Measurements from ENCODE around the gene TNKS2. TPM values are rescaled to one million over a fixed set of nuclear protein-coding genes. Genes with fewer than 3 reads are reported as not detected.

The TNKS2 gene
- total RNA-seq, 5 donors from 2014 or later (not counting 1 experiment from before 2014, with no cell fraction given) = 41.0 to 53.7 (median 47.6) TPM

GRCh38 chr10:91797048-91797690 is 1.1 kb upstream of the TNKS2 start:
- Histone ChIP-seq H3K36me3 (ENCODE audit: control insufficient read depth in 2 of 2, extremely low read depth in 1 of 2, insufficient read depth in 1 of 2, low read length in 1 of 2) (peaks cover 0 to 7% of the 10 kb centered on the region in 2 donors), H3K27ac (ENCODE audit: low read length) (peak overlapping the region; percentile 70), H3K4me1 (ENCODE audit: control insufficient read depth in 1 of 2, extremely low read depth in 1 of 2, insufficient read depth in 2 of 2, low read length in 2 of 2) (peaks cover 17 to 30% of the 10 kb centered on the region in 2 experiments), H3K27me3 (replicated peaks in 1 of 2; ENCODE audit: control insufficient read depth in 2 of 2, extremely low read depth in 1 of 2, insufficient read depth in 2 of 2, low read length in 1 of 2) (no peaks in the 10 kb centered on the region), H3K9me3 (no peaks in the 10 kb centered on the region), H3K4me3 (ENCODE audit: control insufficient read depth in 1 of 2, extremely low read depth in 1 of 2, low read length in 1 of 2) (peak overlapping the region in 1 of 2 donors; percentile 92)
- H3K36me3 Mint-ChIP-seq = peaks cover 18% of the 10 kb centered on the region
- no CpG with 5 or more reads among the region's 3 CpGs for WGBS (ENCODE audit: insufficient coverage)
- peak overlapping the region; percentile 86 to 91 (median 86) for H3K4me3 Mint-ChIP-seq
- ATAC-seq (replicated peaks in 1 of 4) = no peak
- peaks cover 55 to 58% (median 57%) of the 10 kb centered on the region in 3 donors for H3K4me1 Mint-ChIP-seq
- ChIA-PET POLR2A (interaction anchor here (1.1 to 1.4 kb wide), 2 partner anchors 127 kb away, joined by 3 to 10 read pairs; partner anchors contain the start of gene BTAF1 (in 2 of the 2)), CTCF (interaction anchor here (0.5 to 2.0 kb wide), 5 partner anchors 38 to 1047 kb away, joined by 3 to 8 read pairs (median 4); partner anchors contain the start of genes BTAF1 (in 1 of the 2) and FGFBP3 (in 1 of the 2))
- no peaks in the 10 kb centered on the region for H3K9me3 Mint-ChIP-seq
- H3K27me3 Mint-ChIP-seq = no peaks in the 10 kb centered on the region
- DNase-seq = peak in 1 of 35 experiments; percentile 14
- H3K27ac Mint-ChIP-seq = peak overlapping the region; percentile 92 to 98

- H3K4me1 ChIP-seq (ENCODE audit: control insufficient read depth in 1 of 2, extremely low read depth in 1 of 2, insufficient read depth in 2 of 2, low read length in 2 of 2) = peaks cover 24 to 33% of the 10 kb centered on the region in 2 experiments
- WGBS (ENCODE audit: insufficient coverage) = 1% methylated on average over 41 of the region's 54 CpGs
- peaks cover 19% of the 10 kb centered on the region for H3K36me3 Mint-ChIP-seq
- no peaks in the 10 kb centered on the region for H3K27me3 Mint-ChIP-seq
- H3K4me1 Mint-ChIP-seq = peaks cover 72 to 76% (median 74%) of the 10 kb centered on the region in 3 donors
- ChIA-PET POLR2A (interaction anchor here (0.6 to 1.8 kb wide), 6 partner anchors 13 to 210 kb away, joined by 3 to 12 read pairs (median 6); partner anchors contain the start of gene BTAF1 (in 1 of the 2)), CTCF (interaction anchor here in 1 of 2 donors (0.6 to 1.2 kb wide), 7 partner anchors 18 to 114 kb away, joined by 3 to 5 read pairs (median 3); partner anchors contain the start of gene FGFBP3)
- H3K9me3 Mint-ChIP-seq = no peaks in the 10 kb centered on the region
- no peaks in the 10 kb centered on the region for H3K27me3 ChIP-seq (replicated peaks in 1 of 2; ENCODE audit: control insufficient read depth in 2 of 2, extremely low read depth in 1 of 2, insufficient read depth in 2 of 2, low read length in 1 of 2)
- no peaks in the 10 kb centered on the region for H3K9me3 ChIP-seq
- H3K27ac ChIP-seq (ENCODE audit: low read length) = peak overlapping the region; percentile 86
- H3K4me3 ChIP-seq (ENCODE audit: control insufficient read depth in 1 of 2, extremely low read depth in 1 of 2, low read length in 1 of 2) = peak overlapping the region; percentile 88 to 92
- H3K4me3 Mint-ChIP-seq = peak overlapping the region; percentile 91 to 98 (median 97)
- H3K36me3 ChIP-seq (ENCODE audit: control insufficient read depth in 2 of 2, extremely low read depth in 1 of 2, insufficient read depth in 1 of 2, low read length in 1 of 2) = peaks cover 0 to 20% of the 10 kb centered on the region in 2 donors
- ATAC-seq (replicated peaks in 1 of 4) = peak; percentile 63 to 71 (median 67)
- peak in 32 of 35 experiments; percentile 36 to 74 (median 58) for DNase-seq
- peak overlapping the region; percentile 96 to 98 for H3K27ac Mint-ChIP-seq
These were observed 704 bp downstream of the TNKS2 start for GRCh38 chr10:91798649-91799611.

- no peak overlapping the region for H3K27ac ChIP-seq (ENCODE audit: low read length)
- Mint-ChIP-seq H3K36me3 (peaks cover 23% of the 10 kb centered on the region), H3K4me3 (peak overlapping the region; percentile 91 to 98 (median 97)), H3K9me3 (no peaks in the 10 kb centered on the region), H3K27ac (peak overlapping the region; percentile 20 to 75), H3K27me3 (no peaks in the 10 kb centered on the region), H3K4me1 (peaks cover 78 to 81% (median 80%) of the 10 kb centered on the region in 3 donors)
- WGBS (ENCODE audit: insufficient coverage) = no CpG with 5 or more reads among the region's 4 CpGs
- no peaks in the 10 kb centered on the region for H3K9me3 ChIP-seq
- H3K4me3 ChIP-seq (ENCODE audit: control insufficient read depth in 1 of 2, extremely low read depth in 1 of 2, low read length in 1 of 2) = peak overlapping the region; percentile 88 to 92
- peaks cover 0 to 20% of the 10 kb centered on the region in 2 donors for H3K36me3 ChIP-seq (ENCODE audit: control insufficient read depth in 2 of 2, extremely low read depth in 1 of 2, insufficient read depth in 1 of 2, low read length in 1 of 2)
- H3K27me3 ChIP-seq (replicated peaks in 1 of 2; ENCODE audit: control insufficient read depth in 2 of 2, extremely low read depth in 1 of 2, insufficient read depth in 2 of 2, low read length in 1 of 2) = no peaks in the 10 kb centered on the region
- CTCF ChIA-PET = interaction anchor here in 1 of 2 donors (0.6 to 0.8 kb wide), 2 partner anchors 18 to 32 kb away, joined by 3 to 4 read pairs; no protein-coding TSS in a partner anchor
- POLR2A ChIA-PET = interaction anchor here (0.6 to 1.8 kb wide), 3 partner anchors 12 to 210 kb away, joined by 3 to 6 read pairs (median 5); no protein-coding TSS in a partner anchor
- DNase-seq (no peak), ATAC-seq (replicated peaks in 1 of 4) (no peak)
- H3K4me1 ChIP-seq (ENCODE audit: control insufficient read depth in 1 of 2, extremely low read depth in 1 of 2, insufficient read depth in 2 of 2, low read length in 2 of 2) = peaks cover 24 to 33% of the 10 kb centered on the region in 2 experiments
These were observed 1.4 kb downstream of the TNKS2 start for GRCh38 chr10:91799612-91799975.

DNA sequence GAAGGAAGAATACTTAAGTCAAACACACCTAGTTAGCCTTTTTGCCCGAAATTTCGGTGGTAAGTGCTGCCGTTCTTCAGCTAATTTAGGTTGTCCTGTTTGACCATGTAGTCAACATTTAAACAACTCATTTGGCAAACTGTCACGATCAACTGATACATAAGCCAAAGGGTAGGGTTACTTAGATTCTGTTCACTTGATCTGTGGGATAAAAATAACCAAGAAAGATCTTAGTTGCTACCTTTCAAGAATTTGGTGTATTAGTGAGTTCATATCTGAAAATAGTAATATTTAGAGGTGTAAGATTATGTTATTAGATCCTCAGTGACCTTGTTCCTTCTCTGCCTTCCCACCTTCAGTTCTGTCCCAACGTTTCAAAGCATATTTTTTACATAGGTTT is 2.0 kb downstream of the TNKS2 start:
- Histone ChIP-seq H3K27ac (ENCODE audit: low read length) (no peak overlapping the region), H3K4me3 (ENCODE audit: control insufficient read depth in 1 of 2, extremely low read depth in 1 of 2, low read length in 1 of 2) (peak overlapping the region in 1 of 2 donors; percentile 92), H3K4me1 (ENCODE audit: control insufficient read depth in 1 of 2, extremely low read depth in 1 of 2, insufficient read depth in 2 of 2, low read length in 2 of 2) (peaks cover 24 to 33% of the 10 kb centered on the region in 2 experiments), H3K9me3 (no peaks in the 10 kb centered on the region), H3K36me3 (ENCODE audit: control insufficient read depth in 2 of 2, extremely low read depth in 1 of 2, insufficient read depth in 1 of 2, low read length in 1 of 2) (peaks cover 0 to 23% of the 10 kb centered on the region in 2 donors), H3K27me3 (replicated peaks in 1 of 2; ENCODE audit: control insufficient read depth in 2 of 2, extremely low read depth in 1 of 2, insufficient read depth in 2 of 2, low read length in 1 of 2) (no peaks in the 10 kb centered on the region)
- Mint-ChIP-seq H3K4me3 (peak overlapping the region; percentile 91 to 98 (median 97)), H3K27me3 (no peaks in the 10 kb centered on the region), H3K27ac (peak overlapping the region; percentile 20 to 75), H3K36me3 (peaks cover 27% of the 10 kb centered on the region), H3K4me1 (peaks cover 80 to 86% (median 84%) of the 10 kb centered on the region in 3 donors), H3K9me3 (no peaks in the 10 kb centered on the region)
- ChIA-PET CTCF (interaction anchor here in 1 of 2 donors (1.0 kb wide), 1 partner anchor 42 kb away, joined by 3 read pairs; no protein-coding TSS in a partner anchor), POLR2A (interaction anchor here in 1 of 2 donors (0.6 to 1.8 kb wide), 3 partner anchors 11 to 196 kb away, joined by 3 to 6 read pairs (median 5); no protein-coding TSS in a partner anchor)
- WGBS (ENCODE audit: insufficient coverage) = no CpG with 5 or more reads among the region's 5 CpGs
- ATAC-seq (replicated peaks in 1 of 4) (no peak), DNase-seq (no peak)

GRCh38 chr10:91800756-91801155 is 2.5 kb downstream of the TNKS2 start:
- Histone ChIP-seq H3K4me1 (ENCODE audit: control insufficient read depth in 1 of 2, extremely low read depth in 1 of 2, insufficient read depth in 2 of 2, low read length in 2 of 2) (peaks cover 24 to 33% of the 10 kb centered on the region in 2 experiments), H3K27ac (ENCODE audit: low read length) (no peak overlapping the region), H3K9me3 (no peaks in the 10 kb centered on the region), H3K27me3 (replicated peaks in 1 of 2; ENCODE audit: control insufficient read depth in 2 of 2, extremely low read depth in 1 of 2, insufficient read depth in 2 of 2, low read length in 1 of 2) (no peaks in the 10 kb centered on the region), H3K36me3 (ENCODE audit: control insufficient read depth in 2 of 2, extremely low read depth in 1 of 2, insufficient read depth in 1 of 2, low read length in 1 of 2) (peaks cover 0 to 26% of the 10 kb centered on the region in 2 donors), H3K4me3 (ENCODE audit: control insufficient read depth in 1 of 2, extremely low read depth in 1 of 2, low read length in 1 of 2) (no peak overlapping the region)
- H3K36me3 Mint-ChIP-seq = peaks cover 30% of the 10 kb centered on the region
- WGBS (ENCODE audit: insufficient coverage) = no CpG with 5 or more reads among the region's 1 CpG
- POLR2A ChIA-PET = interaction anchor here in 1 of 2 donors (0.6 to 1.8 kb wide), 4 partner anchors 11 to 195 kb away, joined by 3 to 6 read pairs (median 4); no protein-coding TSS in a partner anchor
- peak overlapping the region in 1 of 2 donors; percentile 74 for H3K27ac Mint-ChIP-seq
- ATAC-seq (replicated peaks in 1 of 4) (no peak), DNase-seq (peak in 1 of 35 experiments; percentile 14)
- peaks cover 83 to 92% (median 88%) of the 10 kb centered on the region in 3 donors for H3K4me1 Mint-ChIP-seq
- H3K27me3 Mint-ChIP-seq = no peaks in the 10 kb centered on the region
- CTCF ChIA-PET = interaction anchor here (1.0 kb wide), 2 partner anchors 42 to 112 kb away, joined by 3 to 4 read pairs; no protein-coding TSS in a partner anchor
- H3K9me3 Mint-ChIP-seq = no peaks in the 10 kb centered on the region
- H3K4me3 Mint-ChIP-seq = peak overlapping the region; percentile 91 to 98 (median 97)

All from T-cell (primary cell).